C1 segment of cervical spinal cord (tissue), 14 donors: ENCODE results near the gene IGSF21.

Experiments used
- DNase-seq, 14 donors: peaks; one replicate each; lab custom pipeline; 2025; lab: John Stamatoyannopoulos, UW

The IGSF21 gene

DNA sequence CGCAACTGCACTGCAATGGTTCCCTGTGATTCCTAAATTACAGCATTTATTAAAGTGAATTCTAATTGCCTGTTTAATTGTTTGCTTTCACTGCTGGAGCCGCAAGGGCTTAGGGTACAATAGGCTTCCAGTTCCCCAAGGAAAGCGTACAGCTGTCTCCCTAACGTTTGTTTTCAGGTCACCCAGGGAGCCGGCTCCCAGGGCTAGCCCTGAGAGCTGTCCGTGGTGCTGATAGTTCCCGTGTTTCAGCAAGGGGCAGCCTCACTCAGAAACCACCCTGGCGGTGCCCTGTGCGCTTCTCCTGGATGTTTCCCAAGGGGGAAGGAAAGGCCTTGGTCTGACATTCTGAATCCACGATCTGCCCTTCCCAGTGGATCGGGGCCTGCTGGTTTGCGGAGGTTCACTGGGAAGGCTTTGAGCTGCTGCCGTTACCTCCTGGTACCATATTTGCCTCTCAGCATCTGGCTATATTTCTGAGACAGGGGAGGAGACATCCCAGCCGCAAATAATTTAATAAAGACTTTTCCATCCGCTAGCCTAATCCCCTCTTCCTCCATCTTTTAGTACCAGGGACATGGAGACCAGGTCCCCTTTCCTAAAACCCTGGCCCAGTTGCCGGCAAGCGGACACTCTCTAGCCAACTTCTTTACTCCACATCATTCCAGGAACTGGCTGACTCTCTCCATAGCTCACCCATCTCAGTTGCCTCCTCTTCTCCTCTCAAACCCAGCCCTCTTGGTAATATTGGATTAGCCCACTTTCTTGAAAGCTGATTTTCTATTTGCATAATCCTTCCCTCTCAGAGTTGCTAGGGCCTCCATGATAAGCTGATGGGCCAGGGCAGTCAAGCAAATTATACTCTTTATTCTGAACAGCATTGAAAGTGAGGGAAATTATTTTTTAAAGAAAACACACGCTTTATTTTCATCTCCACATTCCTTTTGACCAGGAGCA, 149.0 kb downstream of the IGSF21 start:
- peak in 2 of 14 donors; percentile 10 to 24 for DNase-seq

DNA sequence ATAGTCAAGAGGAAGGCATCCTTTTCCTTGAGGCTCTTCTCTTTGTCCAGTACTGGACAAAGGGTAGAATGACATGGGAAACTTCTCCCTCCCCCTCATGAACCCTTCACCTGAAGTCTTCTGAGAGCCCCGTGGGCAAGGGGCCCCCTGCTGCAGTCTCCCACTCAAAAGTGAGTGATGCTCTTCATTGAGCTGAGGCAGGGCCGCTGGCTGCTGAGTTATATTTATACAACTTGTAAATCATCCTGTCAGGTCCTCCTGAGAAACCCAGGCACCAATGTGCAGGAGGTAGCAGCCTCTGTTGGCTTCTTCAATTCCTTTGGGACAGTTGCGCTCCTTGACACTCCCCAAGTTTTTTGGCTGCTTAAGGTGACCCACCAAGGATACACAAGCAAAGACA, 150.2 kb downstream of the IGSF21 start:
- DNase-seq, result no peak

DNA sequence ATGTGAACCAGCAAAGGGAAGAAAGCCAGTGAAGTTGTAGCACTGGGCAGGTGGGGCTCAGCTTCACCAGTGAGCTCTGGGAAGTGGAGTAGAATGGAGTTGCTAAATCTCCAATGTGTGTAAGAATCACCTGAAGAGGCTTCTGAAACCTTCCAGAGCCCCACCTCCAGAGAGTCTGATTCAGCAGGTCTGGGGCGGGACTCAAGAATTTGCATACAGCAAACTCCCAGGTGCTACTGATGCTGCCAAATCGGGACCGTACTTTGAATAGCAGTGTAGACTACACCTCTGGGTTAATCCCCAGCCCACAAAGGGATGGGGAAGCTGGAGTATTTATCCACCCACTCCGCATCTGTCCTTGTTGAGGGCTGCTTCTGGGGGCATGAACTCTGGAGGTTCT, 154.3 kb downstream of the IGSF21 start:
- DNase-seq, result no peak

DNA sequence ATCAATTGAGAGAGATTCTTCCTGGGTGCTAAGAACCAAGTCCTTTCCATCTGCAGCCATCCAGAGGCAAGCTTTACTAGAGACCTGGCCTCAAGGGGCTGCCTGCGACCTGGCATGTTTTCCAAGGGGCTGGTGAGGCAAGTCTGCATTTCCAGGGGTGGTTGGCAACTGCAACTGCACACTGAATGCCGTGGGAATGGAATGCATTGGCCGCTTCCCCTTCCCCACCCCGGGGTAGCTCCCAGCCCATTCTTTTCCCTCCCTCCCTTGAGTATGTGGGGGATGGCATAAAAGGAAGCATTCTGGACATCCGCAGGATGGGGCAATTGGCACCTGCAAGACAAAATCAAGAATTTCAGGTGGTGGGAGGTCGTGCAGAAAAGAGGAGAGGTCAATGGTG, 155.1 kb downstream of the IGSF21 start:
- DNase-seq, result no peak

DNA sequence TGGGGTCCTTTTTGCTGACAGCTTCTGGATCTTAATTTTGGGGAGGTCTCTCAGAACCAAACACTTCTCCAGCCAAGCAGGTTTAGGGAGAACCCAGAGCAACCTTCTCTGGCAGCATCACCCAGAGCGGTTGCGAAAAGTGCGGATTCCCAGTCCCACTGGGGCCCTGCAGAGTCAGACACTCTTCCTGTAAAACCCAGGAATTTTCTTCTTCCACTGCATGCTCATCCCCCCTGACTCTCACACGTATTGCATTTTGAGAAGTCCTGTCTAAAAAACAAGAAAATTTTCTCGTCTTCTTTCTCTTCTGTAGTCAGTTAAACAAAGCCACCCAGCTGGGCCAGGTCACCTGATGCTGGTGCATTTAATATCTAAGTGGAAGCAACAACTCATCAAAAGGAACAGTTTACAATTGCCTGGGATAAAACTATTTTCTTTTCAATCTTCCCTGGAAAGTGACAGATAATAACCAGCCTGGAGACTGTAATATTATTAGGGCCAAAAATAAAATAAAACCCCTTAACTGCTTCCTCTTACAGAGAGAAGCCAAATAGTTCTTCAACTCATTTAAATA, 156.0 kb downstream of the IGSF21 start:
- DNase-seq, result no peak

DNA sequence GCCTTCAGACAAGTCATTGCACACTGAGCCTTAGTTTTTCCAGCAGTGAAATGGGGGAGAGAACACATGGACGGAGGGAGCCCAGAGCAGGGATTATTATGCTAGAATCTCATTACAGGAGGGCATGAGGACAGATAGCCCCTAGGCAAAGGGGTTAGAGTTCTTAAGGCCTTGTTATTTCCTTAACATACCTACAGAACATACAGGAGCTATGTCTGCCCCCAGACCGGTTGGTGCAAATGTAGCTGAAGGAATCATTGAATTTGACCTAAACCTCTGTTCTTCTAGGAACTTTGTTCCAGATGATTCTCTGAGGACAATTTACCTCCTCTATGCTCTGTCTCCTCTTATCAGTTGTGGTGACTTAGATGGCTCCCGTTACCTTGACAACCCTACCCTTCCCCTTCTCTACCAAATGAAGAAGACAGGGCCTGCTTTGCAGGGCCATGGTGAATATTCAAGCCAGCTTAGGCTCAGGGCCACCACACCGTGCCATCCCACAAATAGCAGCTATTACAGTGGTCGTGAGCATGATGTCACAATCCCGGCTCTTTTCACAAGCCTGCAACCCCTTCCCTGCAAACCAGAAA, 156.9 kb downstream of the IGSF21 start:
- no peak for DNase-seq

DNA sequence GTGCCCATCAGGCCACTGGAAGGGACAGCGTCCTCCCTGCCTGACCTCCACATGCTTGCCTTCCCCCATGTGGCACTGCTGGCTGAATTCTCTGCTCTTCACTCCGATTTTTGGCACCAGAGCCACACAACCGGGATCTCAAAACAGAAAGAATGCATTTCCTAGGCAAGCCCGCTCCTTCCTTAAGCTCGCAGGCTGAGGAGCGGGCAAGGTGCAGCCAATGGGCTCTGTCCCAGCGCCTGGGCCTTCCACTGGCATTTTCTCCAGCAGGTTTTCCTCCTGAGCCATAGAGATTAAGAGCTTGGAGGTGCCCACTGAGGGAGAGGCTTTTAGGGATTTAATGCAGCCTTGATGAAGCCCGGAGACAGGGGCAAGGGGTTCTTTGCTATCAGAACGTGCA, 158.0 kb downstream of the IGSF21 start:
- DNase-seq, result peak in 1 of 14 donors; percentile 49

DNA sequence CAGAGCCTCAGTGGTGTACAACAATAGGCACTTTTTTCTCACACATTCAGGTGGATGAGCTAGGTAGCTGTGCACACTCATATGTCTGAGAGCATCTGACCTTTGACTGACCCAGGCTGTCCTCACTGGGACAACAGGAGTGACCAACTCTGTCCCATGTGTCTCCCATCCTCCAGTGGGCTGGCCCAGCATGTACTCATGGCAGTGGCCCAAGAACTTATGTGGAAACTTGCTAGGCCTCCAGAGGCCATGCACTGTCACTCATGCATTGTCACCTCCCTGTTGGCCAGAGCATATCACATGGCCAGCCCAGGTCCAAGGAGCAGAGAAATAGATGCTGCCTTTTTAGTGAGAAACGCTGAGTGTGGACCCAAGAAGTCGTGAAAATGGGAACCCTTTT, 158.8 kb downstream of the IGSF21 start:
- DNase-seq, result no peak

DNA sequence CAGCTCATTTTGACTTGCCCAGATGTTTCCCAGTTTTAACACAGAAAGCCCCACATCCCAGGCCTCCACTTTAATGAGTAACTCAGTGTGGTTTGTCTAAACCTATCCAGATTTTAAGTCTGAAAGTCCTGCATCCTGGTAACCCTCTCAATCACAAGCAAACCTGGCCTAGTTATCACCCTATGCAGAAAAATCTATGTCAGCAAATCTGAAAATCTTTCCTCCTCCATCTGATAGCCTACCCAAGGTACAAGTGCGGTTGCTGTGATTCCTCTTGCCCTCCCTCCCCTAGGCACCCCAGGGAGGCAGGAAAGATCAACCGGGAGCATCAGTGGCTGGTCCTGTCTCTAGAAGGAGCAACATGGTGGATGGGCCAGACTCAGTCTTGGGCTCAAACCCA, 163.7 kb downstream of the IGSF21 start:
- DNase-seq, result no peak

DNA sequence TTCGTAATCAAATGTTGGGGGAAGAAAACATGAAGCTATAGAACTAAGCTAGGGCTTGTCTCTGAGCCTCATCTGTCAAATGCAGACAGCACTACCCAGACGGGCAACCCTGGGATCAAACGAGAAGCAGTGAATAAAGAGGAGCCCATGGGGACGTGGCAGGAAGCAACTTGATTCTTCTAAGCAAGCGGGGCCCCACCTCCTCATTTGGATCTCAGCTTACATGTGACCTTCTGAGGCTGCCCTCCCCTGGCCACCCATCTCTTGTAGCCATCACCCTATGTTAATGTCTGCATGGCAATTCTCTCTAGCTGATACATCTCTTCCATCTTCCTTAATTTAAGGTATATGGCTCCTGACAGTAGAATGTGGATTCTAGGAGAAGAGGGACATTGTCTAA, 171.3 kb downstream of the IGSF21 start:
- no peak for DNase-seq

DNA sequence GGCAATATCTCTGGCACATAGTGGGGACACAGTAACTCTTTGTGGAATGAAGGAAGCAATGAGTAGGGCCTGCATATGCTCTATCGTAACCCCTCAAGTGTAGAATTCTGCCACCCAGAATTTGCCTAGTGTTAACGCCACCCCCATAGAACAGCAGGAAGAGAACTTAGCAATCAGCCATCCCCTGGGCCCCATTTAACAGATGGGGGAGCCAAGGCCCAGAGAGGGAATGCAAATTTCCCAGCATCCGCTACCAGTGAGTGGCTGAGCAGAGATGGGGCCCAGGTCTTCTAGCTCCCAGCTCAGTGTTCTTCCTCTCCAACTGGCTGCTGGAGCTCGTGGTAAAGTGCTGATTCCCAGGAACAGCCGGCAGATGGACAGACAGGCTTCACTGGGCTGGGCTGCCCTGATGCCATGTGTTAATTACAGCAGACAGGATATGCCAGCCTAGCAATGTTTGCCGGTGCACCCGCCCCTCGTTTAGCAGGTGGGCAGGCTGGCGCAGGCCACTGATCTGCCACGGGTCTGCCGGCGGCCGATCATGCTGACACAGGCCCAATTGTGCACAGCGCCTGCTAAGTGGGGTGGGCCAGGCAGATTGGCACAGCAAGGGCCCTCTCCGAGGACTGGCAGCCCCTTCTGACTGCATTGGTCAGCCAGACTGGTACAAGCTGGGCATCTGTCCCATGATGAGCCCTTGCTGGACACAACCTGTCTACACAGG, 171.9 kb downstream of the IGSF21 start:
- DNase-seq, result peak in 4 of 14 donors; percentile 2 to 99 (median 26)

DNA sequence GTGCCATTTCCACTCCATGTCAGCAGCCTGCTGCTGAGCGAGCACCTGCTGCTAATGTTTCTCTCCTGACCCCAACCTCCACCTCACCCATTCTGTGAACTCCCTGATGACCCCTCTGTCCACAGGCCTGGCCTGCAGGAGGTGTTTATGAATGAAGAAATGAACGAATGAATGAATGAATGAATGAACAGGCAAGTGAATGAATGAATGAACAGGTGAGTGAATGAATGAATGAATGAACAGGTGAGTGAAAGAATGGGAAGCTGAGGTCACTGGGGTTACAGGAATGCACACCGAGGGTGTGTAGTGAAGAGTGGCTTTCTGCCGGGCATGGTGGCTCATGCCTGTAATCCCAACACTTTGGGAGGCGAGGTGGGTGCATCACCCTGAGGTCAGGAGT, 173.4 kb downstream of the IGSF21 start:
- no peak for DNase-seq

DNA sequence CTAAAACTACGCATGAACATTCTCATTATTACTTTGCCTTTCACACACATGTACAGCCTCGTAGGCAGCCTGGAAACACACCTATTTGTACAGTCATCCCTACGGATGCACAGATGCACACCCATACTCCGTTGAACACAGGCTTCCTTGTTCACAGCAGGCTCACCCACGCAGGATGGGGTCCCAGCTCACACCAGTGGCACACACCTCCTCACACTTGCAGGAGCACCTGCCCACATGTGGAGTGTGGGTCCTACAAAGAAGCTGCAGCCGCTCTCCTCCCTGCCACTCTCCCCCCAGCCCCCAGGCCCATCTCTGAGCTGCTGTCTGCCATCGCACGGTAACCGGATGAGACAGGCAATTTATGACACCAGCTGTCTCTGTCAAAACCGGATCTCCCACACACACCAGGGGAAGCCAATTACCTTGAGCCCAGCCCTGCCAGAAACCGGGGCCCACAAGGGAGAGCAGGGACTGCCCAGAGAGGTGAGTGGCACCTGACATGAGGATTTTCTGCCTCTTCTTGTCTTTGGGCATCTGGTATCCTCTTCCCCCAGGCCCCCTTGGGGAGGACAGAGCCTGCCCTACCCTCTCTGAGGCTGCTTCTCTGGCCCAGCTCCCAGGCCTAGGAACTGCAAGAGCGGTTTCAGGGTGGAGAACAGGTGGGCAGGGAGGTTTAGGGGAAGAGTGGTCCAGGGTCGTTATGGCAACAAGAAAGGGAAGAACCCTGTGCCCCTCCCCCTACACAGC, 175.4 kb downstream of the IGSF21 start:
- peak in 2 of 14 donors; percentile 38 to 84 for DNase-seq

DNA sequence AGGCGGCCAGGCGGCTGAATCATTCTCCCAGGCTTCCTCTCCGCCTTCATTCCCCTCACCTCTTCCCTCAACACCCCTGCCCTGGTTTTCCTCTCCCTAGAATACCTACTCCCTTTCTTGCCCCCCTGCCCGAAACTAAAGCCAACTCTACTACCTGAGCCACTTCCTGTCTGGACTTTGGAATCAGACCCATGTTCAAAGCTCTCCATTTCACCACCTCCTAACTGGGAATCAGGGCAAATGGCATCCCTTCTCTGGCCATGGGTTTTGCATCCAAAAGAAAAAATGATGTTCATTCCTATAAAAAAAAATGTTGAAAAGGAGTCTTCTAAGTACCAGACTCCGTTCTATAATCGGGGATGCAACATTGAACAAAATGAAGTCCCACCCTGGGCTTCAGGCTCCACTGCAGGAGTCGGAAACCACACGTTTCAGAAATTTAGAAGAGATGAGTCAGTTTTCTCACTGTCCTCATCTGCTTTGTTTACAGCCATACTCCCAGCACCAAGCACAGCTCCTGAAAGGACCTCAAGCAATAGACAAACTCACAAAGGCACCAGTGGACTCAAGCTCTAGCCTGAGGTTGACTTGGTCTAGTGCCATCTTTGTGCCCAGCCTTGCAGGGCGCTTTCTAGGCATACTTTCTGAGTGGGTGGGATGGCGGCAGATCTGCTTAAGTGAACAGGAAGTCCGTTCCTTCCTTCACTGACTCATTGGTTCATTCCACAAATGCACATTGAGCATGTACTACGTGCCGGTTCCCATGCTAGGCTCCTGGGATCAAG, 176.2 kb downstream of the IGSF21 start:
- DNase-seq, result no peak

DNA sequence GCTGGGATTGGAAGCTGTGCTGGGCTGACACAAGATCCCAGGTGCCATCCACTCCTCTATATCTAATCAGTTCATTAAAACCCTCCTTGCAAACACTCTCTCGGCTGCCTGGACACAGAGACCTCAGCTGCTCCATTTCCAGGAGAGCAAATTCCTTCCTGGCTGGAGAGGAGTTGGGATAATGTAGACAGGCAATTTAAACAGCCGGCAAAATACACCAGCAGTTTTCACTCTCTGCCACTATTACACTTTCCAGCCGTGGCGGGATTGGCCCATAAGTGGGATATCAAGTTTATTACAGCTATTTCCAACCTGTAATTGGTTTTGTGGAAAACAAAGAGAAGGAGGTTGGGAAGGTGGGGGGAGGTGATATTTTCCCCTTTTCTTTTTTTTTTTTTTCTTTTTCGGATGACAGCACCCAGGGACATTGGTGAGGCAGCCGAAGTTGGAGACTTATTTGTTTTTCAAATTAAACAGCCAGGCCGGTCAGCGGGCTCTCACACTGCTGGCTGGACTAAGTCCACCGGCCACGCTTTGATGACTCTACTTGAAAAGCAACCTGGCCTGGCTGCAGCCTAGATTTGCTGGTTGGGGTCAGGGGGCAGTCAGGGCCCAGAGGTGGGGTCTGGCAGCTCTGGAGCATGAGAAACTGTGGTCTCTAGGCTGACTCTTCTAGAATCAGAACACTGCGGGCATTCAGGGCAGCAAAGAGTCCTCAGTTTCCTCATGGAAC, 177.4 kb downstream of the IGSF21 start:
- DNase-seq, result no peak

DNA sequence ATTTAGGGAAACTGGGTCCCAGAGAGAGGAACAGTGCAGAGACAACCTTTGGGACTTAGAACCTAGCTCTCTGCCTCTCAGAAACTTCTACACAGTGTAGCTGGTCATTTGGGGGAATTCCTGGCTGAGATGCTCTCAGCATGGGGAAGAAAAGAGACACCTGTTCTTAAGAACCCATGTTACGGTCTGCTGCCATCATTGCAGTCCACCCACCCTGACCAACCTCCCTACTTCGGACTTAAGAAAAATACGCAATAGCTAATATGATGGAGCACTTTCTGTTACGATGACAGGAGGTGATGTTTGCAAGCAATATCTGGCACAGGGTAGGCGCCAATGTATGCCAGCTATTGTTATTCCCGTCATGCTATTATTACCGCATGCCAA, 177.9 kb downstream of the IGSF21 start:
- DNase-seq, result no peak

DNA sequence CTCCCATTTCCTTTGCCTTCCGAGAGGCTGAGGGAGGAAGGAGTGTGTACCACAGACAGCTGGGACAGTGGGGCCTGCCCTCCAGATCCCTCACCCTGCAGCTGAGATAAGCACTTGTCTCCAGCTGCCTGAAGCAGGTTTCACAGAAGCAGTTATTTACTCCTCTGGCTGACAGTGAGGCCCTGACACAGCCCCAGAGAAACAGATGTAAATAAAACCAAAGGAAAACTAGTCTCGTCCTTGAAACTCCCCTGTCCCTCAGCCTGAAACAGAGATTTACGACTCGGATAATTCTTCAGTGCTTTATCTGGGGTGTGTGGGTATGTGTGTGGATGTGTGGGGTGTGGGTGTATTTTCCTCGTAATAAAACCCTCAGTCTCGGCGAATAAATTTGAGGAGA, 181.1 kb downstream of the IGSF21 start:
- DNase-seq, result no peak

DNA sequence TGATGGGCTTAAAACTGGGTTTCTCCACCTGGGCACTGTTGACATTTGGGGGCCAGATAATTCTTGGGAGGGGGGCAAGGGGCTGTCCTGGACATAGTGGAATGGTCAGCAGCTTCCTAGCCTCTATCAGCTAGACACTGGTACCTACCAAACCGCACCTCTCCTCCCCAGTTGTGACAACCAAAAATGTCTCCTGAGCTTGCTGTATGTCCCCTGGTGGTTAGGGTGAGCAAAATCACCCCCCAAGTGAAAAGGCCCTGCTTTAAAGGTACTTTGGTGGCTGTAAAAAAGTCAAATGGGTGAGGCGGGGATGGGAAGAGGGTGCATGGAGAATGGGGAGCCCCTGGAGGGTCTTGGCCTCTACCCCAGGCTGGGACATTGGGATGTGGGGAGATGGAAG, 182.0 kb downstream of the IGSF21 start:
- no peak for DNase-seq

DNA sequence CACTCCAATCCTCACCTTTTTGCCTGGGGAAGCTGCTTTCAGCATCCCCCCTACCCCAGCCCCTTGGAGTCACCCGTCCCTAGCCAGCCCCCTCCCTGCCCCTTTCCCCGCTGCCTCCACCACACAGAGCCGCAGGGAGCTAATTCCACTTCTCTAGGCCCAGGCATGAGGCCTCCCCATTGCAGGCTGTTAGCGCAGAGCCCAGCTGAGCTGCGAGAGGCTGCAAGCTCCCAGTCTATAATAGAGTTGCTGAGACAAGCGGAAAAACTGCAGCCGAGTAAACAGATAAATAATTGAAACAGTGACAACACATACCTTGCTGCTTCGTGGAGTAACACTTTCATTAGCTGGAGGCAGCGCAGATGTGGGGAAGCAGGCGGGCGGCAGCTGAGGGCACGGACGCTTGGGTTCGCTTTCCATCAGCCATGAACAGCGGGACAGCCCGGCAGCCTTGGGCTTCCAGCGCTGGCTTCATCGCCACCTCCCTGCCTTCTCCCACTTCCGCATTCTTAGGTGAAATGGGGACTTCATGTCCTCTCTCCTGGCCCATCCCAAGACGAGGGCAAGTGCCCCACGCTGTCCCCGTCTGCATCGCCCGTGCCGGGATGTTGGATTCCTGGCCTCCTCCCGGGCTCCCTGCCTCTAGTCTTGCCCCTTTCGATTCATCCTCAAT, 183.3 kb downstream of the IGSF21 start:
- DNase-seq, result no peak
